Fibroblast of lung (primary cell): ENCODE data around the gene MAOA.

ENCODE experiments used
- CTCF ChIP-seq, 2 donors: IDR thresholded peaks in 1 of 2; conservative IDR thresholded peaks in 1 of 2; 1 replicate in 1 of 2; 2 replicates in 1 of 2; pipeline ENCODE4 v1.5.1; 2011 to 2012; ENCODE audit warnings: low read length in 2 of 2, control low read depth in 1 of 2, inconsistent platforms in 1 of 2, low read depth in 1 of 2, mild to moderate bottlenecking in 1 of 2
- EZH2 ChIP-seq: IDR thresholded peaks from 2 replicates; pipeline ENCODE4 v1.5.1; 2012; ENCODE audit warnings: low read length, control low read depth, mild to moderate bottlenecking; ENCODE audit errors: missing control alignments

GRCh38 chrX:43629229-43629628 lies 26.9 kb upstream of the MAOA start:
- no peak for TF ChIP-seq CTCF (conservative IDR thresholded peaks at IDR 0.05 in 1 of 2, IDR thresholded peaks at IDR 0.05 in 1 of 2; ENCODE audit: low read depth in 1 of 2, low read length in 2 of 2)
- no peak for TF ChIP-seq EZH2
